Stimulated activated CD4-positive, alpha-beta T cell treated with anti-CD3 and anti-CD28 coated beads, Interleukin-12 subunit alpha, Interleukin-12 subunit beta, amount 100 ng/mL, for 4 hours (primary cell): ENCODE data around the gene SEMA7A.

ENCODE experiments used
- DNase-seq: peaks from one replicate; pipeline ENCODE4 v3.0.0-alpha.2; 2020

The SEMA7A gene

DNA sequence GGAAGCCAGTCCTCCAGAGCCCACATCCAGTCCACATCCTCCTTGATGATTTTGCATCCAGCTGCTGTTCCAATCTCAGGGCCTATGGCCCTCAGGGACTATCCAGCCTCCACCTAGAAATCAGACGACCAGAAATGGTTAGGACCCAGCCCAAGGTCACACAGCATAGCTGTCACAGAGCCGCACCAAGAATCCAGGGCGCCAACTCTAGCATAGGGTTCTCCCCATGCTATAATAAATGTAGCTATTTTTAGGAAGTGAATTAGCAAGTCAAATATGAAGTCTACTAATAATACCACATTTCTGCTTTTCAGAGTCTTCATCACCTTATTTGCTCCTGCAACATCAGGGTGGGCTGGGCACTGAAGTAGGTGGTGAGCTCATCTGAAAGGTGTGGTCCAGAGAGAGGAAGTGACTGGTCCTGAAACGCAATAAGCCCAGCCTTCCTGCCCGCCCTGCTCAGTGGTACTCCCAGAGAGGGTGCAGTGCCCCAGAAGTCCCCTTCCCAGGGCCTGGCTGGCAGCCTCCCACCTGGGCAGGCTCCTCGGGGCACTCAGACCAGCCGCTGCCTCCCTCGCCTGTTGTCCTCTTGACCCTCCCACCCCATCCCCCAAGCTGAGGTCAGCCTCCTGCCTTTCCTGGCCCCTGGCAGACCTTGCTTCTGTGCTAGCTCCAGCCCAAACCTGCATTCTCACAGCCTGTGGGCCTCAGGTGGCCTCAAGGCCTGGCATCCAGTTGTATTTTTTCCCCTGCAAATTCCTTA lies 48.7 kb downstream of the SEMA7A start:
- DNase-seq = no peak

DNA sequence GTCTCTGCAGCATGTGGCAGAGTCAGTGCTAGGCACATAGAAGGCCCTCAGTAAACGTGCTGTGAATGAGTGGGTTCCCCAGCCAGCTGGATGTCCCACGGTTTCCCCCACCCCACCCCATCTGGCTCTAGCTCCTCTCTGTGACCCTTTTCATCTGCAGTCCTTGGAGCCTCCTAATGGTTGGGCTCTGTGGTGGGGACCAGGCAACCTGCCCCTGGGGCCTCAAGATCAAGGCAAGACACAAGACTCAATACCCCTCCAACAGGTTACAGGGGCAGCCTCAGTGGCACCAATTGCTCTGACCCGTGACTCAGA lies 49.2 kb downstream of the SEMA7A start:
- DNase-seq = no peak

DNA sequence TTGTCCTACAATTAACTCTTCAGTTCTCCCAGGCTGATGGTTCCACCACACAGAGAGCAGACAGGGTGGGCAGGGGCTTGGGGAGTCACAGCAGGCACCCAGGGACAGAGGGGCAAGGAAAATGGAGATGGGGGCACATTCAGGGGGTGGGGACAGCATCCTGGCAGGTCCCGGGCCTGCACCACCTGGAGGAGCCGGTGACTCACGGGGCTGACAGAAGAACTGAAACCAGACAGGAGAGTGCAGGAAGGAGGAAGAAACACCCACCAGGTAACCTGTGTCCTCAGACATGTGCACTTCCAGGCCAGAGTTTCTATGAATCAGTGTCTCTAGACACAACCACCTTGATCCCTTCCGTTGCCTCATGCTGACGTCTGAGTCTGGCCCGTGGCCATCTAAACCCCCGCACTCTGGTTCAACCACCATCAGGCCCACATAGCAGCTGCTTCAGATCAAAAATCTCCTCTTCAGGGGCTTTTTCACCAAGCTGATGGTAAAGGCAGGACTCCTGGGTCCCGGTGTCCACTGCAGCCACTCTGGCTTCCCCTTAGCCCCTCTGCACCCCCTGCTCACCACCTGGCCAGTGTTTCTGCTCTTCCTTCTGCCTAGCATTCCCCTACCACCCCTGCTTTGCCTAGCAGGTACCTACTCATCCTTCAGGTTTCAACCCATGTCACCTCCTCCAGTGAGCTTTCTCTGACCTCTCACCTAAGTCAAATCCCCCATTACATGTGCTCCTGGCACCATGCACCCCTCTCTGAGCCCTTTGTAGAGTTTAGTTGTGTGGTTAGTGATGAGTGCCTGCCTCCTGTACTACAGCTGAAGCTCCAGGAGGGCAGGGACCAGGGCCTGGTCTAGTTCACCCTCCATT lies 49.8 kb downstream of the SEMA7A start:
- DNase-seq = peak; percentile 68

DNA sequence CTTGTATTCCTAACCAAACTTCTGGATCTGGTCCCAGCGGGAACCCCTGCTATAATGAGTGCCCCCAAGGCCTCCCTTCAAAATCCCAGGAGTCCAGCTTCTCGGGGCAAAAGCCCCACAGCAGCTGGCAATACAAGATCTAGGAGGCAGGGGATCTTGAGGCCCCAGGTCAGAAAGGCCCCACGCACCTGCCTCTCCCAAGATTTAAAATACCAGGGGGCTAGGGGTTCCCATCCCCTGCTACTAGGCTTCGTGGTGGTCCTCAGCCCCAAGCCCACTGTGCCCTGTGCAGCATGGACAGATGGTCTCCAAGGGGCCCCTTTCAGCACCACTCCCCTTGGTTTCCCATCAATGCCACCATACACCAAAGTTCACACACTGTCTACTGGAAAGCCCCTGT lies 50.5 kb downstream of the SEMA7A start:
- DNase-seq = no peak

DNA sequence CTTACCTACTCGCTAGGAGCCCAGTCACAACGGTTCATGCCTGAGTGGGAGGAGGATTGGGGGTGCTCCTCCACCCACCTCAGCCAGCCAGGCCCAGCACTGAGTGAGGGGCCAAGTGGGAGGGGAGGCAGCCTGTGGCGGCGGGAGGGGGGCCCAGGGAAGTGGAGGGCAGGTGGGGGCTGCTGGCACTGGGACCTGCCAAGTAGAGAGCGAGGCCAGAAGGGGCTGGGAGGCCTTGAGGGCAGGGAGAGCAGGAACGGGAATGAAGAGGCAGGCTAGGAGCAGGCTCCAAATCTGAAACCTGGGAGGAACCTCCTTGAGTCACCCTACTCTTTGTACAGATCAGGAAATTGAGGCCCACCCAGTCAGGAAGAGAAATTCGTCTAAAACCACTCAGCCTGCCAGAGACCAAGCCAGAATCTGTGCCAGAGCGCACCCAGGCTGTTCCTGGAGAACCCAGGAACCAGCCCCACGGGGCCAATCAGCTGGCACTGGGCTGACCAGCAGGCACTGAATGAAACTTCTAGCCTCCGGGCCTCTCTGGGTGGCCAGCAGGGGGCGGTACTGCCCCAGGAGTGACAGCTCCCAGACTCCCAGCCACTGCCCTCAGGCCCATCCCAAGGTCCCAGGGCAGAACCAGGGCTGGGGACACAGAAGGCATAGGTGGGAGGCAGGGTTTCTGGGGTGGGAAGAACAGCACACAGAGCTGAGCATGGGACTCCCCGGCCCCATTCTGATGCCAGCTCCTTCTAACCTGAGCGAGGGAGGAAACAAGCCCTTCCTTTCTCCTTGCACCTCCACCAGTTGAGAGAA lies 51.5 kb downstream of the SEMA7A start:
- peak; percentile 78 for DNase-seq

DNA sequence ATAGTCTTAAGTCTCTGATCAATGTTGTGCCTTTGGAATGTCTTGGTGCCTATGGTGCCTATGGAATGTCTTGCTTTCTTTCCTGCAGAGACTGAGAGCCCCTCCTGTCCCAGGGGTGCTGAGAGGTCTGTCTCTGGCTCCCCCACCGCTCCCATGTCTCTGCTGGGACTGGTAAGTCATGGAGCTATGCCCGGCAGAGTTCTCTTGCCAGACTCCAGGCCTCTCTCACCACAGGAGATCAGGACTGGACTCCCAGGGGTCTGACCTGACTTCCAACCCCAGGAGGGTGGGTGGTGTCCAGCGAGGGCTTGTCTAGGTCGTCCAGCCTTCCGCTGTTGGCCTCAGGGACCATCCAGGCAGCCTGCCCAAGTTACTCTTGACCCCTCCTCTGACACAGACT lies 52.3 kb downstream of the SEMA7A start:
- DNase-seq = no peak

DNA sequence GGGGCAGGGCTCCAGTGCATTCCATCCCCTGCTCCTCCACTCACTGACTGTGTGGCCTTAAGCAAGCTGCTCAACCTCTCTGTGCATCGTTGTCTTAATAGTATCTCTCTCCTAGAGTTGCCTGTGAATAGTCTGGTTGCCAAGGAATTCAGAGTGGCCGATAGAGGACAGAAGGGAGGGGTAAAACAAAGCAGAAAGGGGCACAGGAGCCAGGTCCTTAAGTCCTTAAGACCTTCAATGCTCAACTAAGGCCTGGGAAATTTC lies 52.6 kb downstream of the SEMA7A start:
- DNase-seq = no peak

DNA sequence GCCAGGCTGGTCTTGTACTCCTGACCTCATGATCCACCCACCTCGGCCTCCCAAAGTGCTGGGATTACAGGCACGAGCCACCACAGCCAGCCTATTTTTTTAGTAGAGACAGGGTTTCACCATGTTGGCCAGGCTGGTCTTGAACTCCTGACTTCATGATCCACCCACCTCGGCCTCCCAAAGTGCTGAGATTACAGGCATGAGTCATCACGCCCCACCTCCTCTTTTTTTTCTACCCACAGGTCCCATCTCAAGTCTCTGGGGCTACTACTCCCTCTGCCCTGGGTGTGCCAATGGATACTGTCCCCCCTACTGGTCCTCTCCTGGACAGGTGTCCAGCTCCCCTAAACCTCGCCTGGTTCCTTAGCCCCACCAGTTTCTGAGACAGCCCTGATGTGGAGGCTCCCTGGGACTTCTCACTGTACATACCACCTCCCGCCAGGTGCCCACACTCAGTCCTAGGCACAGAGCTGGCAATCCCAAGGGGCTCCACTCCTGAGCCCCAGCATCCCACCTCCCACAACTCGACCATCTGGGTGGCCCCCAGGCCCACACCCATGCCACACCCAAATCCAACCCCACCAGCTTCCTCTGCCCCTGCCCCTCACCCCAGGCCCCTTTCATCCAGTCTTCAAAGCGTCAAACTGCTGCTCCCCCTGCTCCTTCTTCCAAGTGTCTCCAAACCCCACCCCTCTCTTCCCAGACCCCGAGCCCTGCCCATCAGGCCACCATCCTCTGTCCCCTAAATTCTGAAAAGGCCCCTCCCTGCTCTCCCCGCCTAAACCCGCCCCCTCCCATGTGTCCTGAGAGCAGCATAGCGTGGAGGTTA lies 53.2 kb downstream of the SEMA7A start:
- no peak for DNase-seq

DNA sequence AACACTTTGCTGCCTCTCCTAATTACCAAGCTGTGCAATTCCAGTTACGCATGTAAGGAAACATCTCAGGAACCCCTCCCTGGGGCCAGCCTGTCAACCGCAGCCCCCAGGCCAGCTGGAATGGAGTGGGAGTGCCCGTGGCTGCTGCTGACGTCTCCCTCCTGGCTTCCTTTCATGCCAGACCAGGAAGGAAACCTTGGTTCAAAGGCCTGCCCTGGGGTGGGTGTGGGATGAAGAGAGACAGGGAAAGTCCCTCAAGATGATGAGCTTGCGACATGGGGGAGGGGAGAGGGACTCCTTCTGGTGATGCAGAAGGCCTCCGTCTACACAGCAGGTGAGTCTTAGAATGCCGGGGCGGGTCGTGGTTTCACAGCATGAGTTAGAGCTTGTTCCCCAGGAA lies 54.9 kb downstream of the SEMA7A start:
- peak; percentile 70 for DNase-seq

DNA sequence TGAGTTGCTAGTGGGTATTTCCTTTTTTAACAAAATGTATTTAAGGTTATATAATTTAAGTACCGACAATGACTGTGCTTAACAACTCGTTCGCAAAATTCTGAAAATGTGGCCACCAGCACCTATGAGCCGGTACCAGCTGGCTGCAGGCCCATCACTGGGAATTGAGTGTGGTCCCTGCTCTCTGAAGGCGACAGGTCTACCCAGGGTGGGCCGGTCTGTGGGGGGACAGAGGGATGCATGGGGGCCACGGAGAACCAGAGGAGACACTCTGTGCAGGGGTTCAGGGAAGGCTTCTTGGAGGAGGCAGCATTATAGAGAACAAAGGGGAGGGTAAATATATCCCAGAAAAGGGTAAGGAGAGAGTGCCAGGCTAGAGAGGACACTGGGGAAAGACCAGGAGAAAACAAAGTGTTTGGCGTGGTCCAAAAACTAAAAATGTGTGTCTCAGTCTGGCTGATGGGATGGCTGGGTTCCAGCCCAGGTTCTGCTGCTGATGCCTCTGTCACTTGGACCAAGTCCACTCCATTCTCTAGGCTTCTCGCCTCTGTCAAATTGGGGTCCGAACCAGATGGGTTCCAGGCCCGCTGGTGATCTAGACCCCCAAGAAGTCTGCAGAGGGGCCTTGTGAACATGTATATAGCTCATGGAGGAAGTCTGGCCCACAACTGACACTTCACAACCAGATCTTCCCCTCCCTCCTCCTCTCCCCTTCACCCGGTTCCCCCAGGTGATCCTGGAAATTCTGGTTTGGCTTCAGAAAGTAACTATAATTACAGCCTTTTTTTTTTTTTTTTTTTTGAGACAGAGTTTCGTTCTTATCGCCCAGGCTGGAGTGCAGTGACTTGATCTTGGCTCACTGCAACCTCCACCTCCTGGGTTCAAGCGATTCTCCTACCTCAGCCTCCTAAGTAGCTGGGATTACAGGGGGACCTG lies 55.7 kb downstream of the SEMA7A start:
- no peak for DNase-seq

DNA sequence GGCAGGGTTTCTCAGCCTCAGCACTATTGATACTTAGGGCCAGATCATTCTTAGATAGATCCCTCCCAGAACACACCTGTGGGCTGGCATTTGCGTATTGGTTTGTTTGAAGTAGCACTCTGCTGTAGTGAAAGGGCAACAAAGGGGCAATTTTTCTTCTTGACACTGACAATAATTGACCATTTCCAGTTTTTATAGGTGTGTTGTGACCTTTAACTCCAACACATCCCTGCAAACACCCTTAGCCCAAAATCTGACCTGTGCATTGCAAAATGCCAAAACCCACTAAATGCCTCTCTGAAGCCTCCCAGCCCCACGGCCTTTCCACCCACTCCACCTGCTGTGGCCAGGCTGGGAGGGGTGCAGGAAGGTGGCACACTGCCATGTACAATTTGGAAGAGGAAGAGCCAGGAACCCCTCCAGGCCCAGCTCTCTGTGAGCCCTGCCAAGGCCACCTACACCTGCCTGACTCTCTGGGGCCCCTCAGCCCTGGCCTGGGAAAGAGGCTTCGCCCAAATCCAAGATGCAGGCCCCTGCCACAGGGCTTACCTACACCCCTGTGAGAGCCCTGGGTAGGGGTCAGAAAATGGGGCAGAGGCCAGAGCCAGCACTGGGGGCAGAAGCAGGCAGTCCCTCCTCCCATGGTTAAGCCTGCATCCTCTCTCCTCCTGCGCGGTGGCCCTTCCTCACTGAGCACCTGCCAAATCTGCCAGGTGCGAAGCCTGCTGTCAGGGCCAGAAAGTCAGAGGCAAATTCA lies 56.8 kb downstream of the SEMA7A start:
- no peak for DNase-seq

DNA sequence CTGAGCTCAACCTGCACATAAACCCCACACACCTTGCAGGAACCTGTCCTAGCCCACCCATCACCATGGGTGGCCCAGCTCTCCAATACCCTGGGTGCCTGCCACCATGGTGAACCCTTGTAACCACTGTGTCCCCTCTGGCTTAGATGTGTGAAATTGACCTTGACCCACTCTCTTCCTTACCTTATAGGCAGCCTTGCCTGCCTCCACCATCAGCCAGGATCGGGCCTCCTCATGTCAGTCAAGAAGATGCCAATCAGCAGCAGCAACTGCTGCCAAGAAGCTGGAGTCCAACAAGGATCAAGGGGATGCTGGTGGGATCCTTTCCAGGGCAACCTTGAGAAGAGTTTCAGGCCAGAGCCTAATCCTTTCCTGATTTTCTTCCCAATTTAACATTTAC lies 57.5 kb downstream of the SEMA7A start:
- no peak for DNase-seq

DNA sequence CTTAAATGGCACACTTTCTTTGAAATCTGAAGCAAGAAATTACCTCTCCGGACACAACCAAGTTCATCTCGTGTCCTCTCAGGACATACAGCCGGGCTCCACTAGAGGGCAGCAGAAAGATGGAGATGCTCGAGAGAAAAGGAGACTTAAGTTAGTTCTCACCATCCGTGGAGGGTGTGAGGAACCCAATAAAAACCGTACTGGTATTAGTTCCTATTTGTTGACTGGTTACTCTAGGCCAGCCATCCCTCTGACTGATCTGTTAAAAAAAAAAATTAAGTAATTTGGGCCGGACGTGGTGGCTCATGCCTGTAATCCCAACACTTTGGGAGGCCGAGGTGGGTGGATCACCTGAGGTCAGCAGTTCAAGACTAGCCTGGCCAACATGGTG lies 58.5 kb downstream of the SEMA7A start:
- DNase-seq = peak; percentile 82

DNA sequence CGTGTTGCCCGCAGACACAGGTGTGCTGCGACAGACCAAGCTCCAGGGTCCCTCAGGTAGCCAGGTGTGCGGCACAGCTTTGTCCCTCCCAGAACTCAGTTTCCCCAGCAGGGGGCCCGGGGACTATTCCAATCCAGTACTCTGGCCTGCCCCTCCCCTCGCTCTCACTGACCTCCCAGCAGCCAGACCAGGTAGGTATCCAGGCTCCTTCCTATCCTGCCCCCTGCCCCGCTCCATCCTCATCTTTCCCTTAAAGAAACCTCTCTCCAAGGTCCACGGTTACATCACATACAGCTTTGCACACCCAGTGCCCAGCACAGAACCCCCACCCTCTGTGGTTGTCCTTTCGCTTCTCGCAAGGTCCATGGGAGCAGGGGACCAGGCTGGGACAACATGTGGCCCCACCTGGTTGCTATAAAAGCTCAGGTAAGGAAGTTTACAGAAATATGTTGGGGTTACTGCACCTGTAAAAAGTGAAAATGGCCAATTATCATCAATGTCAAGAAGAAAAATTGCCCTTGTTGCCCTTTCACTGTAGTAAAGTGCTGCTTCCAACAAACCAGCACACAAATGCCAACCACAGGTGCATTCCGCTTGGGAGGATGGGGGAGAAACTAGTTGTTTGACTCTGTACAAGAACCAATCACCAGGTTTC lies 59.0 kb downstream of the SEMA7A start:
- no peak for DNase-seq

DNA sequence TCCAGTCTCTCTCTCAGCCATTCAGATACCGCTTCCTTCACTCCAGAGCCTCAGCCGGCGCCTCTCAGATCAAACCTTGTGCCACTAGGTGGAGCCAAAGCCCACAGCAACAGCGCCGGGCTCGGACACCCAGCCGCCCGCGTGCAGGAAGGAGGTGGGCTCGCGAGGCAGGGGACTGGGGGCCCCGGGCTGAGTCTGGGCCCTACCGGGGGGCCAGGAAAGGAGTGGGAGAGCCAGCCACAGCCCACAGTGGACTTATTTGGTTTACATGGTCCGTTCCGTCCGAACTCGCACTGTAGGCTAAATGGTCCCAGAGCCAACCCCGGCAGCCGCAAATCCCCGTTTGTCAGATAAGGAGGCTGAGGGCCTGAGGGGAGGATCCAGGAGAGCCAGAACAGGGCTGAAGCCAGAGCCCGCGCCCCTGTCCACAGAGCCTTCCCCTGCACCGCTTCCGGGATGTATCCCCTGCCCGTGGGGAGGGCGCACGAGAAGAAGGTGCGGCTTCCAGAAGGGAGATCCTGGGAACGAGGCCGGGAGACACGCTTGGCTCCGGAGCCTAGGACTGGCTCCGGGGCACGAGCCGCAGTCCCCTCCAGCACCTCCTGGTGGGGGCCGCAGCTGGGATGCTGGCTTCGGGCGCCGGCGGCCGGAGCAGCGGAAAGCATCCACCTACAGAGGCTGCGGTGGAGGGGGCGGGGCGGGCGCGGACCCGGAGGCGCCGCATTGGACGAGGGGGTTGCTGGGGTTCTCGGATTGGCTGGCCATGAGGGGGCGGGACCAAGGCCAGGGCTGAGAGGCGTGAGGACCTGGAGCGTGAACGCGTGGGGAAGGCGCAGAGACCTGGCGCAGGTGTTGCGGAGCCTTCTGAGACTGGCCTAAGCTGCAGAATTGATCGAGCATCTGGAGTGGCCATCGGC lies 59.8 kb downstream of the SEMA7A start:
- DNase-seq = peak; percentile 95

DNA sequence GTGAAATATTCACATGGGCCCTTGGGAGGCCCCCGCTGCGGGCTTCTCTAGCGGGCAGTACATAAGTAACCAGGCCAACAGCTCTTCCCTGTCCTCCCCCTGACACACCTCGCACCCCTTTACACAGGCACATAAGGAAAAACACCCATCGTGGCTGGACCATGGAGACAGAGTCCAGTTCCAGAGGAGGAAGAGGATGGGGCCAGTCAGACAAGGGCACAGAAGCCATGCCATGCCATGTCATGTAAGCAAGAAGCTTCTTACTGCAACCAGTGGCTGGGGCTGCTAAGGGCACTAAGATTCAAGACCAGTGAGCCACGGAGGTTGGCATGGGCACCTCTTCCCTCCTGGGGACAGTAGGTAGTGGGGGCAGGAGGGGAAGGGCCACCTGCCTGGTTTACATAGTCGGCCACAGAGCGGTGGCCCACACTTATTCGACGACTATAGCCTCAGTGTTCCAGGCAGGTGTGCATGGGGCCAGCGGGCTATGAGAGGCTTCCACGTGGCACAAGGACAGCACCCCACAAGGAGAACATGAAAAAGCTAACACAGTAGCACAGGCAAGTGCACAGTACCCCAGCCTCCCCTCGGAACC lies 60.6 kb downstream of the SEMA7A start:
- DNase-seq = no peak

DNA sequence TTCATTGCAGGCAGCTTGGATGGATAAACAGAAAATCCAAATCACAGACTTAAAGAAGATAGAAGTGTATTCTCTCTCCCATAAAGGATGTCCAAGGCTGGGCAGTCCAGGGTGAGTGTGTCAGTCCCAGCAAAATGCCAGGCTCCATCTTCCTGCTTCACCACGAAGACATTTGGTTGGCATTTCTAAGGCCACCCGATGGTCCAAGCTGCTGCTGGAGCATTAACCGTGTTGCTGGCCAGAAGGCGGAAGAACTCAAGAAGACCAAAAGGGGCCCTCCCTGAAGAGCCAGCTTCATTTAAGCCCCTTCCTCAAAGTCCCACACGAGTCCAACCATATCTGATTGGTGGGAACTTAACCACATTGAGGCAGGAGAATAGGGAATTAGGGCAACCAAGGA lies 63.3 kb downstream of the SEMA7A start:
- DNase-seq = no peak

DNA sequence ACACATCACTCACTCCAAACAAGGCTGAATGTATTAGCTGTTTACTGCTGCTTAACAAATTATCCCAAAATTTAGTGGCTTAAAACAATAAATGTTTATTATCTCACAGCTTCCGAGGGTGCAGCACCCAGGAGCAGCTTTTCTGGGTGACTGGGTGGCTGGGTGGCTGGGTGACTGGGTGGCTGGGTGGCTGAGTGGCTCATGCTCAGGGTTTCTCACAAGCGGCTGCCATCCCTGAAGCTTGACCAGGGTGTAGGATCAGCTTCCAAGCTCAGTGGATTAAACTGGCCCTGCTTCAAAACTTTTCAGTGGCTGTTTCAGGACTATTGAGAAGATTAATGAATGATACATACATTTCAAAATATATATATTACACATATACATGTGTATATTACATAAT lies 64.0 kb downstream of the SEMA7A start:
- no peak for DNase-seq
